Measurements from ENCODE around the gene MBD3.

The MBD3 gene

GRCh38 chr19:1576242-1577089 lies 16.2 kb downstream of the MBD3 start:
- POLR2A ChIA-PET, result interaction anchor here (0.9 to 5.0 kb wide), 2 partner anchors 11 to 14 kb away, joined by 3 to 19 read pairs; no protein-coding TSS in a partner anchor
- TF ChIP-seq FOXM1 (IDR thresholded peaks at IDR 0.05; ENCODE audit: borderline replicate concordance), result no peak
- no peak for TF ChIP-seq SUZ12 (IDR thresholded peaks at IDR 0.05)
- TF ChIP-seq ZNF384 (IDR thresholded peaks at IDR 0.05), result no peak
- TF ChIP-seq ELF4 (IDR thresholded peaks at IDR 0.05), result no peak
- TF ChIP-seq BHLHE40 (IDR thresholded peaks at IDR 0.05; ENCODE audit: borderline replicate concordance), result no peak
- no peak for TF ChIP-seq CTBP1 (IDR thresholded peaks at IDR 0.05; ENCODE audit: borderline replicate concordance)
- TF ChIP-seq SP1 (IDR thresholded peaks at IDR 0.05), result no peak
- TF ChIP-seq HDGF (IDR thresholded peaks at IDR 0.05; ENCODE audit: borderline replicate concordance), result no peak
- no peak for TF ChIP-seq ARNT (IDR thresholded peaks at IDR 0.05)
- no peak for TF ChIP-seq TARDBP (IDR thresholded peaks at IDR 0.05)
- TF ChIP-seq FOXA1 (IDR thresholded peaks at IDR 0.05), result no peak
- CTCF ChIA-PET, result no interaction called here
- DNase-seq (ENCODE audit: extremely low spot score), result no peak

- CTCF ChIA-PET, result no interaction called here
- POLR2A ChIA-PET, result interaction anchor here (0.9 to 5.0 kb wide), 2 partner anchors 12 to 15 kb away, joined by 3 to 19 read pairs; no protein-coding TSS in a partner anchor
- TF ChIP-seq SUZ12 (IDR thresholded peaks at IDR 0.05), result no peak
- no peak for TF ChIP-seq ELF4 (IDR thresholded peaks at IDR 0.05)
- TF ChIP-seq FOXM1 (IDR thresholded peaks at IDR 0.05; ENCODE audit: borderline replicate concordance), result no peak
- TF ChIP-seq CTBP1 (IDR thresholded peaks at IDR 0.05; ENCODE audit: borderline replicate concordance), result no peak
- TF ChIP-seq ZNF384 (IDR thresholded peaks at IDR 0.05), result no peak
- TF ChIP-seq NFRKB (IDR thresholded peaks at IDR 0.05), result no peak
- TF ChIP-seq FOXK2 (IDR thresholded peaks at IDR 0.05), result no peak
- no peak for TF ChIP-seq LEF1 (IDR thresholded peaks at IDR 0.05; ENCODE audit: borderline replicate concordance)
- TF ChIP-seq HDGF (IDR thresholded peaks at IDR 0.05; ENCODE audit: borderline replicate concordance), result no peak
- TF ChIP-seq BHLHE40 (IDR thresholded peaks at IDR 0.05; ENCODE audit: borderline replicate concordance), result no peak
- no peak for TF ChIP-seq L3MBTL2 (conservative IDR thresholded peaks at IDR 0.05)
- no peak for TF ChIP-seq FOXA1 (IDR thresholded peaks at IDR 0.05)
- TF ChIP-seq TARDBP (IDR thresholded peaks at IDR 0.05), result no peak
- TF ChIP-seq ARNT (IDR thresholded peaks at IDR 0.05), result no peak
- no peak for TF ChIP-seq SP1 (IDR thresholded peaks at IDR 0.05)
- TF ChIP-seq PKNOX1 (IDR thresholded peaks at IDR 0.05), result no peak
- no peak for DNase-seq (ENCODE audit: extremely low spot score)
Observed at GRCh38 chr19:1575323-1576241, 17.1 kb downstream of the MBD3 start.

- DNase-seq (ENCODE audit: extremely low spot score), result no peak
- ChIA-PET CTCF (no interaction called here), POLR2A (interaction anchor here (5.0 kb wide), 1 partner anchor 16 kb away, joined by 19 read pairs; no protein-coding TSS in a partner anchor)
- no peak for TF ChIP-seq FOXA1 (IDR thresholded peaks at IDR 0.05)
- no peak for TF ChIP-seq TARDBP (IDR thresholded peaks at IDR 0.05)
- TF ChIP-seq FOXM1 (IDR thresholded peaks at IDR 0.05; ENCODE audit: borderline replicate concordance), result no peak
- no peak for TF ChIP-seq HDGF (IDR thresholded peaks at IDR 0.05; ENCODE audit: borderline replicate concordance)
- TF ChIP-seq SP1 (IDR thresholded peaks at IDR 0.05), result no peak
- no peak for TF ChIP-seq LEF1 (IDR thresholded peaks at IDR 0.05; ENCODE audit: borderline replicate concordance)
- no peak for TF ChIP-seq ZNF384 (IDR thresholded peaks at IDR 0.05)
- TF ChIP-seq ELF4 (IDR thresholded peaks at IDR 0.05), result no peak
Observed at GRCh38 chr19:1574354-1575136, 18.1 kb downstream of the MBD3 start.

- DNase-seq (ENCODE audit: extremely low spot score), result no peak
- TF ChIP-seq HDGF (IDR thresholded peaks at IDR 0.05; ENCODE audit: borderline replicate concordance) (no peak), PKNOX1 (IDR thresholded peaks at IDR 0.05) (no peak), FOXM1 (IDR thresholded peaks at IDR 0.05; ENCODE audit: borderline replicate concordance) (no peak), LEF1 (IDR thresholded peaks at IDR 0.05; ENCODE audit: borderline replicate concordance) (no peak), NFRKB (IDR thresholded peaks at IDR 0.05) (no peak), L3MBTL2 (conservative IDR thresholded peaks at IDR 0.05) (no peak), ARNT (IDR thresholded peaks at IDR 0.05) (no peak), FOXA1 (IDR thresholded peaks at IDR 0.05) (no peak), ZNF384 (IDR thresholded peaks at IDR 0.05) (no peak), SUZ12 (IDR thresholded peaks at IDR 0.05) (no peak), CTBP1 (IDR thresholded peaks at IDR 0.05; ENCODE audit: borderline replicate concordance) (no peak), SP1 (IDR thresholded peaks at IDR 0.05) (no peak), FOXK2 (IDR thresholded peaks at IDR 0.05) (no peak), TARDBP (IDR thresholded peaks at IDR 0.05) (no peak), BHLHE40 (IDR thresholded peaks at IDR 0.05; ENCODE audit: borderline replicate concordance) (no peak), ELF4 (IDR thresholded peaks at IDR 0.05) (no peak)
- ChIA-PET CTCF (interaction anchor here (0.6 kb wide), 1 partner anchor 141 kb away, joined by 3 read pairs; no protein-coding TSS in a partner anchor), POLR2A (interaction anchor here (1.0 to 1.2 kb wide), 2 partner anchors 17 to 18 kb away, joined by 3 to 4 read pairs; no protein-coding TSS in a partner anchor)
Observed at GRCh38 chr19:1572795-1573194, 19.9 kb downstream of the MBD3 start.

GRCh38 chr19:1571358-1571757 lies 21.3 kb downstream of the MBD3 start:
- CTCF ChIA-PET, result no interaction called here
- POLR2A ChIA-PET, result no interaction called here
- no peak for DNase-seq (ENCODE audit: extremely low spot score)
- TF ChIP-seq FOXK2 (IDR thresholded peaks at IDR 0.05) (no peak), FOXM1 (IDR thresholded peaks at IDR 0.05; ENCODE audit: borderline replicate concordance) (no peak), TARDBP (IDR thresholded peaks at IDR 0.05) (no peak), FOXA1 (IDR thresholded peaks at IDR 0.05) (no peak), BHLHE40 (IDR thresholded peaks at IDR 0.05; ENCODE audit: borderline replicate concordance) (no peak), ARNT (IDR thresholded peaks at IDR 0.05) (no peak), LEF1 (IDR thresholded peaks at IDR 0.05; ENCODE audit: borderline replicate concordance) (no peak), SP1 (IDR thresholded peaks at IDR 0.05) (no peak), NFRKB (IDR thresholded peaks at IDR 0.05) (no peak), PKNOX1 (IDR thresholded peaks at IDR 0.05) (no peak), HDGF (IDR thresholded peaks at IDR 0.05; ENCODE audit: borderline replicate concordance) (no peak), SUZ12 (IDR thresholded peaks at IDR 0.05) (no peak), L3MBTL2 (conservative IDR thresholded peaks at IDR 0.05) (no peak), ELF4 (IDR thresholded peaks at IDR 0.05) (no peak)
